CD14-positive monocyte (primary cell): ENCODE data around the gene RBMS3. TPM values are rescaled to one million over a fixed set of nuclear protein-coding genes. Genes with fewer than 3 reads are reported as not detected.

ENCODE experiments used
- DNase-seq, 3 donors: peaks; one replicate each; pipeline ENCODE4 v3.0.0-alpha.2; 2011 to 2022
- H2AFZ ChIP-seq: 2 replicates; pipeline ENCODE4 v1.6.0; 2012; ENCODE audit warnings: mild to moderate bottlenecking, low read depth, low read length, inconsistent platforms; ENCODE audit not compliant: insufficient read depth, poor library complexity, severe bottlenecking
- H3K27ac ChIP-seq, 2 donors: 1 replicate in 1 of 2; 2 replicates in 1 of 2; pipeline ENCODE4 v1.5.1; 2012 to 2013; ENCODE audit warnings: low read length in 2 of 2, control low read depth in 1 of 2, inconsistent platforms in 1 of 2, low read depth in 1 of 2, mild to moderate bottlenecking in 1 of 2
- H3K27me3 ChIP-seq, 2 donors: one replicate each; pipeline versions ENCODE4 v1.6.0 to v1.6.1; 2011 to 2013; ENCODE audit warnings: low read length in 2 of 2; ENCODE audit not compliant: control insufficient read depth in 2 of 2, insufficient read depth in 2 of 2
- H3K36me3 ChIP-seq, 2 donors: replicated peaks in 1 of 2; 1 replicate in 1 of 2; 2 replicates in 1 of 2; pipeline versions ENCODE4 v1.5.1 to v1.6.1; 2012 to 2013; ENCODE audit warnings: low read length in 2 of 2, control low read depth in 1 of 2, inconsistent platforms in 1 of 2, mild to moderate bottlenecking in 1 of 2; ENCODE audit not compliant: insufficient read depth in 2 of 2, control insufficient read depth in 1 of 2
- H3K4me1 ChIP-seq, 2 donors: 1 replicate in 1 of 2; 2 replicates in 1 of 2; pipeline versions ENCODE4 v1.5.1 to v1.6.1; 2012 to 2013; ENCODE audit warnings: low read length in 2 of 2, control low read depth in 1 of 2, inconsistent platforms in 1 of 2, mild to moderate bottlenecking in 1 of 2, moderate library complexity in 1 of 2; ENCODE audit not compliant: insufficient read depth in 2 of 2, control insufficient read depth in 1 of 2
- H3K4me2 ChIP-seq: replicated peaks from 2 replicates; pipeline ENCODE3; 2012; ENCODE audit warnings: low read length, moderate library complexity, mild to moderate bottlenecking; ENCODE audit not compliant: poor library complexity, severe bottlenecking; ENCODE audit errors: extremely low read depth
- H3K4me3 ChIP-seq, 3 experiments: fragments of 200-600 bp in 1 of 3; sonication (generic) in 1 of 3; replicated peaks in 1 of 3; 1 replicate in 2 of 3; 2 replicates in 1 of 3; pipeline ENCODE4 v1.5.1; 2011 to 2013; ENCODE audit warnings: low read length in 3 of 3, mild to moderate bottlenecking in 3 of 3, control low read depth in 2 of 3, low read depth in 2 of 3, inconsistent platforms in 1 of 3, moderate library complexity in 1 of 3
- H3K79me2 ChIP-seq: 2 replicates; pipeline ENCODE4 v1.6.0; 2012; ENCODE audit warnings: mild to moderate bottlenecking, control low read depth, inconsistent platforms, low read length, moderate library complexity; ENCODE audit not compliant: insufficient read depth
- H3K9ac ChIP-seq: 2 replicates; pipeline ENCODE4 v1.6.0; 2017; ENCODE audit warnings: low read length, mild to moderate bottlenecking; ENCODE audit not compliant: insufficient read depth, poor library complexity, severe bottlenecking
- H3K9me3 ChIP-seq, 2 donors: replicated peaks in 1 of 2; 1 replicate in 1 of 2; 2 replicates in 1 of 2; pipeline versions ENCODE4 v1.5.1 to v1.6.1; 2012 to 2013; ENCODE audit warnings: low read length in 2 of 2, control low read depth in 1 of 2; ENCODE audit not compliant: control insufficient read depth in 1 of 2, insufficient read depth in 1 of 2
- H4K20me1 ChIP-seq: 2 replicates; pipeline ENCODE4 v1.6.0; 2012; ENCODE audit warnings: mild to moderate bottlenecking, low read length, control low read depth, moderate library complexity; ENCODE audit not compliant: insufficient read depth
- H3K27ac Mint-ChIP-seq, 7 donors: one replicate each; pipeline ENCODE4 v1.8.0; 2020; ENCODE audit warnings: mild to moderate bottlenecking in 7 of 7, mixed read lengths in 7 of 7, moderate library complexity in 6 of 7, inconsistent platforms in 2 of 7
- H3K27me3 Mint-ChIP-seq, 3 donors: one replicate each; pipeline ENCODE4 v1.8.0; 2021 to 2022; ENCODE audit warnings: low read depth in 3 of 3, mild to moderate bottlenecking in 3 of 3, mixed read lengths in 3 of 3, moderate library complexity in 3 of 3, inconsistent platforms in 1 of 3
- H3K36me3 Mint-ChIP-seq, 2 donors: one replicate each; pipeline ENCODE4 v1.8.0; 2020; ENCODE audit warnings: mixed read lengths in 2 of 2, inconsistent platforms in 1 of 2, mild to moderate bottlenecking in 1 of 2
- H3K4me1 Mint-ChIP-seq: one replicate; pipeline ENCODE4 v1.8.0; 2020; ENCODE audit warnings: mild to moderate bottlenecking, mixed read lengths
- H3K4me3 Mint-ChIP-seq, 2 donors: one replicate each; pipeline ENCODE4 v1.8.0; 2020; ENCODE audit warnings: mild to moderate bottlenecking in 2 of 2, mixed read lengths in 2 of 2, moderate library complexity in 1 of 2
- H3K9me3 Mint-ChIP-seq, 7 donors: one replicate each; pipeline ENCODE4 v1.8.0; 2020 to 2022; ENCODE audit warnings: mixed read lengths in 7 of 7, mild to moderate bottlenecking in 6 of 7, moderate library complexity in 6 of 7, inconsistent platforms in 2 of 7
- CTCF ChIP-seq: fragments of 200-600 bp; IDR thresholded peaks from one replicate; pipeline ENCODE4 v1.8.0; 2022; ENCODE audit warnings: antibody characterized with exemption, mild to moderate bottlenecking
- WGBS: methylation state at CpG from one replicate; pipeline ENCODE4 v1.1.5; 2013; ENCODE audit warnings: missing lambda C conversion rate; ENCODE audit not compliant: insufficient coverage; 5-methylcytosine and 5-hydroxymethylcytosine counted together
- intact Hi-C, 2 donors: fragments of 100-400 bp; cut with micrococcal nuclease; formaldehyde crosslinking; loops; one replicate each; pipeline versions ENCODE4 v1.15.0 to v1.15.1; 2023
- polyA plus RNA-seq, 3 donors: library from polyadenylated mRNA; depleted of rRNA in 1 of 3; unstranded in 2 of 3; stranded (reverse) in 1 of 3; fragments of 300-500 nt in 2 of 3; fragments of >200 nt in 1 of 3; fragmentation: Illumina TruSeq in 2 of 3; gene quantifications; 1 replicate in 2 of 3; 2 replicates in 1 of 3; pipeline ENCODE4 v1.2.3, GENCODE V29; 2012 to 2021

The RBMS3 gene
- polyA plus RNA-seq, 3 donors = not detected

GRCh38 chr3:29312960-29313452, 32.1 kb downstream of the RBMS3 start:
- TF ChIP-seq CTCF = no peak
- H3K27ac ChIP-seq = no peak overlapping the region
- H3K27me3 ChIP-seq = no peaks in the 10 kb centered on the region
- H3K9me3 Mint-ChIP-seq = peaks cover 0 to 2% (median 0%) of the 10 kb centered on the region in 7 donors
- WGBS = 0% methylated on average over 1 of the region's 2 CpGs
- H4K20me1 ChIP-seq = no peaks in the 10 kb centered on the region
- no peak overlapping the region for H3K9ac ChIP-seq
- DNase-seq = no peak
- H3K36me3 Mint-ChIP-seq = no peaks in the 10 kb centered on the region
- H3K4me1 Mint-ChIP-seq = no peaks in the 10 kb centered on the region
- no peaks in the 10 kb centered on the region for H3K4me1 ChIP-seq
- H3K9me3 ChIP-seq = no peaks in the 10 kb centered on the region
- H3K27ac Mint-ChIP-seq = no peak overlapping the region
- H3K4me3 ChIP-seq = no peak overlapping the region
- H3K4me3 Mint-ChIP-seq = no peak overlapping the region
- H3K27me3 Mint-ChIP-seq = peaks cover 0 to 4% (median 0%) of the 10 kb centered on the region in 3 donors
- H3K36me3 ChIP-seq = no peaks in the 10 kb centered on the region
- H3K4me2 ChIP-seq = no peak overlapping the region
- H2AFZ ChIP-seq = no peak overlapping the region
- intact Hi-C loops = no loop called here
- H3K79me2 ChIP-seq = no peaks in the 10 kb centered on the region

- DNase-seq = no peak
- Mint-ChIP-seq H3K4me3 (no peak overlapping the region), H3K4me1 (no peaks in the 10 kb centered on the region), H3K27ac (no peak overlapping the region), H3K27me3 (peaks cover 0 to 4% (median 0%) of the 10 kb centered on the region in 3 donors), H3K36me3 (no peaks in the 10 kb centered on the region), H3K9me3 (peaks cover 0 to 2% (median 0%) of the 10 kb centered on the region in 7 donors)
- Histone ChIP-seq H3K79me2 (no peaks in the 10 kb centered on the region), H4K20me1 (no peaks in the 10 kb centered on the region), H3K4me2 (no peak overlapping the region), H3K9me3 (no peaks in the 10 kb centered on the region), H3K9ac (no peak overlapping the region), H3K27ac (no peak overlapping the region), H2AFZ (no peak overlapping the region), H3K4me1 (no peaks in the 10 kb centered on the region), H3K27me3 (no peaks in the 10 kb centered on the region), H3K4me3 (no peak overlapping the region), H3K36me3 (no peaks in the 10 kb centered on the region)
- no CpG with 5 or more reads among the region's 1 CpG for WGBS
- no peak for TF ChIP-seq CTCF
- intact Hi-C loops = no loop called here
Observed at GRCh38 chr3:29313981-29314726, 33.3 kb downstream of the RBMS3 start.
